ENCODE measurements around the gene ENO2.
"Not testable (repeated sequence)": the region's sequence is repeated elsewhere in the genome, so short reads cannot be mapped to it uniquely, and the experiment has no call there.

Gene ENO2

GRCh38 chr12:6886206-6886999 is 28.0 kb upstream of the ENO2 start:
- DNase-seq (ENCODE audit: low spot score) = not testable (repeated sequence)

GRCh38 chr12:6887460-6887859 is 26.9 kb upstream of the ENO2 start:
- DNase-seq (ENCODE audit: low spot score) = no peak

- DNase-seq (ENCODE audit: low spot score) = no peak
Measured at GRCh38 chr12:6888360-6888759, 26.0 kb upstream of the ENO2 start.

- DNase-seq (ENCODE audit: low spot score) = not testable (repeated sequence)
Measured at GRCh38 chr12:6888794-6889193, 25.6 kb upstream of the ENO2 start.

GRCh38 chr12:6889775-6890573 is 24.4 kb upstream of the ENO2 start:
- not testable (repeated sequence) for DNase-seq (ENCODE audit: low spot score)

GRCh38 chr12:6890789-6891645 is 23.4 kb upstream of the ENO2 start:
- peak; percentile 99 for DNase-seq (ENCODE audit: low spot score)

GRCh38 chr12:6891646-6892001 is 22.8 kb upstream of the ENO2 start:
- no peak for DNase-seq (ENCODE audit: low spot score)

GRCh38 chr12:6892683-6893082 is 21.7 kb upstream of the ENO2 start:
- DNase-seq (ENCODE audit: low spot score) = not testable (repeated sequence)

GRCh38 chr12:6894321-6894720 is 20.1 kb upstream of the ENO2 start:
- DNase-seq (ENCODE audit: low spot score) = no peak

GRCh38 chr12:6896846-6897435 is 17.4 kb upstream of the ENO2 start:
- no peak for DNase-seq (ENCODE audit: low spot score)

- no peak for DNase-seq (ENCODE audit: low spot score)
Measured at GRCh38 chr12:6899427-6899826, 15.0 kb upstream of the ENO2 start.

GRCh38 chr12:6899837-6900519 is 14.4 kb upstream of the ENO2 start:
- DNase-seq (ENCODE audit: low spot score) = peak; percentile 39

GRCh38 chr12:6902448-6902847 is 11.9 kb upstream of the ENO2 start:
- DNase-seq (ENCODE audit: low spot score) = no peak

- DNase-seq (ENCODE audit: low spot score) = no peak
Measured at GRCh38 chr12:6903722-6904121, 10.7 kb upstream of the ENO2 start.

GRCh38 chr12:6904280-6905276 is 9.8 kb upstream of the ENO2 start, which contains the start of gene LRRC23:
TSS of gene LRRC23 (plus strand) at chr12:6904822. CDS start at chr12:6905634, 812 bp downstream.
- DNase-seq (ENCODE audit: low spot score) = peak; percentile 97

GRCh38 chr12:6905414-6906040 is 8.9 kb upstream of the ENO2 start:
- DNase-seq (ENCODE audit: low spot score) = no peak

GRCh38 chr12:6908141-6908540 is 6.2 kb upstream of the ENO2 start:
- DNase-seq (ENCODE audit: low spot score) = not testable (repeated sequence)

GRCh38 chr12:6909421-6910145 is 4.8 kb upstream of the ENO2 start:
- DNase-seq (ENCODE audit: low spot score) = no peak
